GM19025 (cell line): ENCODE data around the gene WNT16.

Experiments
- ATAC-seq: cut with Tn5 transposase; IDR thresholded peaks from one replicate; pipeline ENCODE4 v1.9.1; 2021; ENCODE audit warnings: mild to moderate bottlenecking, low read depth, moderate library complexity; ENCODE audit not compliant: unreplicated experiment

Gene WNT16

GRCh38 chr7:121342631-121343030 lies 13.8 kb downstream of the WNT16 start:
- ATAC-seq, result no peak

- no peak for ATAC-seq
These were observed 14.5 kb downstream of the WNT16 start for GRCh38 chr7:121343302-121343701.

DNA sequence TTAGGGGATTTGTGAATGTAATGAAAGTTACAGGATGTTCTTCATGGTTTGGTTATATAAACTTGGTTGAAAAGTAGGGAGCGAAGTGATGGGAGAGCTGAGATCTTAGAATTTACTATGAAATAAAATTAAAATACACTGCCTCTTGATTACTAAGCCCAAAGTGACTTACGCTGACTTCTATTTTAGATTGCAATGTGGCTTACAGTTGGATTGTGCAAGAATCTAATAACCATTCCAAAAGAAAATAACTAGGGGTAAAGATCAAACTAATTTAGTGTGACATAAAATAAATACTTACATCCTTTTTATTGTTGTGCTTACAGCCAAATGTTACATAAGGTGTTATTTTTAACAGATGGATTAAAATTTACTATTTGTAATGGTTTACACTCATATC lies 15.3 kb downstream of the WNT16 start:
- no peak for ATAC-seq

DNA sequence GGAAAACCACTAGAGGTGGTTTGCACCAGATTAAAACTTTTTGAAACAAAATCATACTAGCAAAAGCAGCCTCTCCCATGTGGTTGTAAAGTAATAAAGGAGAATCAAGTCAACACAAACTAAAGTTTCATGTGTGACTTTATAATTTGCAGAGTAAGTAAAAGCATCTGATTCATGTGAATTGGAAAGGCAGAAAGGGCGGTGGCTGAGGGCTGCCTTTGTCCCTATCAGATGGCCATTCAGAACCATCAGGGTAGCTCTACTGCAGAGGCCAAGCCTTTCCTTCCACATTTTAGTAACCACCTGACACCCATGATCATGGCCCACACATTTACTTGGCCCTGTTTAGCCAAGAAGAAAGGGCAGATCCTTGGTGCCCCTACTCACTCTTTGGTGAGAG lies 15.7 kb downstream of the WNT16 start:
- ATAC-seq, result no peak

- no peak for ATAC-seq
These were observed 22.9 kb downstream of the WNT16 start for GRCh38 chr7:121351682-121352081.

GRCh38 chr7:121352323-121352722 lies 23.5 kb downstream of the WNT16 start:
- ATAC-seq, result no peak

- no peak for ATAC-seq
These were observed 26.8 kb downstream of the WNT16 start for GRCh38 chr7:121355574-121355973.

- ATAC-seq, result no peak
These were observed 31.8 kb downstream of the WNT16 start for GRCh38 chr7:121360564-121360963.

DNA sequence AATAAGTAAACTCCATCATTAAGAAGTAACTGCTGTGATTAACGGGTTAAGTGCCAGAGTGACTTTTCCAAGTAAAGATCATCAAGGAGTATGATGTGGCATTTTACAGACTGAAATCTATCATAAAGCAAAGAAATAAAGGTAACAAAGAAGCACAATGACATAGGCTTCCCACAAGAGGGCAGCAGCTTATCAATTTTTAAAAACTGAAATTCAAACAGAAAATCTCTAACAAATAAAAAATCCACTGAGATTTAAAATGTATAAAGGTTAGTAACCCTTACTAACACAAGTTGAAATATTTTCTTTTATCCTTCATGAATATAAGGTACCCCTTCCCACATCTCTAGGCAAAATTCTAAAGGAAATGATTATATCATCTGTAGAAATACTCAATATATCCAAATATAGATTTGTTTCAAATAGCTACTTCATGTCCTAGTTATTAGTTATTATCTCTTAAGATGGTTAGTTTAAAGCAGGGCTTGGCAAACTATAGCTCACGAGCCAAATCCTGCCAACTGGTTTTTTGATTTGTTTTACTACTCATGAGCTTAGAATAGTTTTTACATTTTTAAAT lies 38.1 kb downstream of the WNT16 start:
- ATAC-seq, result no peak

DNA sequence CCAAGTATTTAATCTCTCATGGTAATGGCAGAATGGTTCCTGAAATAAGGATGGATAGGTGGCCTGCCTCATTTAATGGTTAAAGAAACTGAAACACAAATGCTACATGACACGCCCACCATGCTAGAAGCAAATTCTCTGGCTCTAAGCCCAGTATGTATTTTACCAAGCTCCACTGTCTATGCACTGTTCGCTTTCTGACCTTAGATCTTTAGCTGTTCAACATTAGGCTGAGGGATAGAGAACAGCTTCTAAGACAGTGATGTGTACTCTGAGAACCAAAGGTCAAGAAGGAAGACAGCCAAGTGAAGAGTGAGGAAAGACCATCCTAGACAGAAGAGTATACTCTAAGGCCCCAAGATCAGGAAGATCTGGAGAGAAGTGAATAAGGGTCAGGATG lies 40.7 kb downstream of the WNT16 start:
- peak; percentile 52 for ATAC-seq

GRCh38 chr7:121371367-121371766 lies 42.6 kb downstream of the WNT16 start:
- no peak for ATAC-seq

GRCh38 chr7:121371883-121372282 lies 43.1 kb downstream of the WNT16 start:
- no peak for ATAC-seq

DNA sequence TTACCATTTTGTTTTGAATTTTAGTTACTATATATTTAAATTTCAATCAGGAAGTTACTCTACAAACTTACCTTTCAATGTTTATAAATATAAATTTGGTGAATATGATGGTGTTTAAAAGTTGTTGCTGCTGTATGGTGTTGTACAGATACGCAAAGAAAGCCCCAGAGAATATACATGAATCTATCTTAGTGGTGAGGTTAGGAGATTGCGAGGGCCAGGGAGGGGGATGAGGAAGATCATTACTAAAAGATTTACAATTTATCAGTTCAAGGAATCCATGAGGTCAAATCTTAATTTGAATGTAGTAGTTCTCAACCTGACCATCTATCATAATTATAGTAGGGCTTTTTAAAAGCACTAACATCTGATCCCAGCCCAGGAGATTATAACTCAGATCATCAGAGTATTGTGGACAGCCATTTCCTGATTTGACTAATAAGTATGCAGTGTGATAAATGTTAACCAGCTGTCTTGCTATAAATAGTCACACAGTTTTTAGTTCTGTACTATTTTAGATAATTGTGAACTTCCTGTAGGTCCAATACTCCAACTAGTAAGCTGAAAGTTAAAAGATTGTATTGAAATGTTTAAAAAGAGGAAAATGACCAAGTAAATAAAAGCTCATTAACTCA lies 43.7 kb downstream of the WNT16 start:
- ATAC-seq, result peak; percentile 85

GRCh38 chr7:121373177-121373576 lies 44.4 kb downstream of the WNT16 start:
- ATAC-seq, result no peak

DNA sequence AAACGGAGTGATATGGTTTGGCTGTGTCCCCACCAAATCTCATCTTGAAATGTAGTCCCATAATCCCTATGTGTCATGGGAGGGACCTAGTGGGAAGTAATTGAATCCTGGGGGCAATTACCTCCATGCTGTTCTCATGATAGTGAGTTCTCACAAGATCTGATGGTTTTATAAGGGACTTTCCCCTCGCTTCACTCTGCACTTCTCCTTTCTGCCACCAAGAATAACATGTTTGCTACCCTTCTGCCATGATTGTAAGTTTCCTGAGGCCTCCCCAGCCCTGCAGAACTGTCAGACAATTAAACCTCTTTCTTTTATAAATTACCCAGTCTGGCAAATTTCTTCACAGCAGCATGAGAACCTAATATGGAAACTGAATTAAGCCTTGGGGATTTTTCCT lies 48.2 kb downstream of the WNT16 start:
- ATAC-seq, result no peak

DNA sequence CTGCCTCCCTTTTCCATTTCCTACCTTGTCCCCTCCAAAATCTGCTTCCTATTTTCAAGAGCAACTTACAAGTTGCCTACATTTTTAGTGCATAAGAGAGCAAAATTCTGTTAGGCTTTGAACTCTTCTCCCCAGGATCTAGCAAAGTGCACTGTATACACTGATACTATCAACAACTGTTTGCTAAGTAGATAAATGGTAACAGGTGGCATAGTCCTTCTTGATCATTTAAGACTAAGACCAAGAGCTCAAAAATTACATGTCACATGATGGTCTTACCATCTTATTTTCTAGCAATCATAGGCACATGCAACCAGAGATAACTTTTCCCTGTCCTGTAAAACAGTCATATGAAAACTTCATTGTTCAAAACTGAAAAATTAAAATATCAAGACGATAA lies 51.1 kb downstream of the WNT16 start:
- ATAC-seq, result no peak

DNA sequence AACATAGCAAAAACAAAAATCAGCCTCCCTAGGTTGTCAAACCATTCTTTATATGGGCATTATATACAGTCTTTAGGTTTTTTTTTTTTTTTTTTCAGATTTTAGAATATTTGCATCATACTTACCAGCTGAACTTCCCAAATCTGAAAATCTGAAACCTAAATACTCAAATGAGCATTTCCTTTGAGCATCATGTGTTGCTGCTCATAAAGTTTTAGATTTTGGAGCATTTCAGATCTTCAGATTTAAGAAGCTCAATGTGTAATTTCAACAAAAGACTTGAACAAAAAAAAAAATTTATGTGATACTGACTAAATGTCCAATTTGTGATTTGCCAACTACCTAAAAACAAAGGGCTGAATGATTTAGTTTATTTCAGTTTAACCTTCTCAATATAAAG lies 53.7 kb downstream of the WNT16 start:
- no peak for ATAC-seq

GRCh38 chr7:121383235-121383910 lies 54.6 kb downstream of the WNT16 start:
- no peak for ATAC-seq

DNA sequence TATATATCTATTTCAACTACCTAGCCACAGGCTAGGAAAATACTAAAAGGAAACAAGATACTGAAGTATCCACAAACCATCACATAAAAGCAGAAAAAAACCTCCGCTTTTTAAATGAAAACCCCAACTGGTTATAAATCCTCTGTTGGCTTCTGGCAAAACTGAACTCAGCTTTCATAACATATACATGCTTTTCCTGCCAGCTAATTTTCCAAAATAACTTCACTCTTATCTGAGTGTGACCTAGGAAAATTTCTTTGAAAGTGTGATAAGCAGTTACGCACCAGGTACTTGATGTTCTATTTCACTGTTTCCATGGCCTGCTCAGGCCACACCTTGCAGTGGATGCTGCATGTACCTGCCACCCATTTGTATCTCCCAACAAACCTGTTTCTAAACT lies 55.5 kb downstream of the WNT16 start:
- ATAC-seq, result no peak

DNA sequence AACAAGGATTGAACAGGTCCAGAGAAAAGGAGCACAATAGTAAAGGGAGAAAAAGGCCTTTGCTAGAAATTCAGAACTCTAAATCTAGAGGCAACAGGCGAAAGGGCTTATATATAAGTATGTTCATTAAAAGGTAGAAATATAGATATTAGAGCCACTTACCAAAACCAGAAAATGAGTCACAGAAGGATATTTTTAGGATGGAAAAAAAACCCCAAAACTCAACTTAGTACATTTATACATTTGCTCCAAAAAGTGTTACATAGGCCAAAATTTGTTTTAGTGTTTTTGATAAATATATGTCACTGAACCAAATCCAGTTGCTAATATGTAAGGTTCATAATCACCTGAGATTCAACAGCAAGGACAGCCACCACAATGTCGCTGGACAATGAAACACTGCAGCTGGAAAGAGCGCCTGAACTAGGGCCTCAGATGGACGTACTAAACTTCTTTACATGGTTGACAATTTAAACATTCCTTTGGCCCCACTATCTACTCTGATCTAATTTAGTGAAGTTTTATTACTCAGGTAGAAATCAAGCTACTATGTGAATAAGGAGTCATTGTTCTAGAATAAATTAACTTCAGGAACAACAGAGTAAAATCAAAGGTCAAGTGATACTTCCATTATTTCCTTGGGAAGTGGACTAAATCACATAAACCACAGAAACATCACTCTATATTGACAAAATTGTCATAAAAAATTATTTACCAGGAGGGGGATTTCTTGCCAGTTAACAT lies 56.4 kb downstream of the WNT16 start:
- ATAC-seq, result peak; percentile 0

GRCh38 chr7:121385800-121386179 lies 57.0 kb downstream of the WNT16 start:
- ATAC-seq, result peak; percentile 92
